GM11168 (cell line): ENCODE data around the gene ATG4D.
"Not testable (repeated sequence)": the region's sequence is repeated elsewhere in the genome, so short reads cannot be mapped to it uniquely, and the experiment has no call there.

Experiments
- in situ Hi-C: fragments of 300-500 bp; cut with MboI; formaldehyde crosslinking; loops from one replicate; pipeline ENCODE4 v1.12.0; 2022; ENCODE audit warnings: low sequenced_read_pairs; ENCODE audit not compliant: unreplicated experiment

The ATG4D gene

DNA sequence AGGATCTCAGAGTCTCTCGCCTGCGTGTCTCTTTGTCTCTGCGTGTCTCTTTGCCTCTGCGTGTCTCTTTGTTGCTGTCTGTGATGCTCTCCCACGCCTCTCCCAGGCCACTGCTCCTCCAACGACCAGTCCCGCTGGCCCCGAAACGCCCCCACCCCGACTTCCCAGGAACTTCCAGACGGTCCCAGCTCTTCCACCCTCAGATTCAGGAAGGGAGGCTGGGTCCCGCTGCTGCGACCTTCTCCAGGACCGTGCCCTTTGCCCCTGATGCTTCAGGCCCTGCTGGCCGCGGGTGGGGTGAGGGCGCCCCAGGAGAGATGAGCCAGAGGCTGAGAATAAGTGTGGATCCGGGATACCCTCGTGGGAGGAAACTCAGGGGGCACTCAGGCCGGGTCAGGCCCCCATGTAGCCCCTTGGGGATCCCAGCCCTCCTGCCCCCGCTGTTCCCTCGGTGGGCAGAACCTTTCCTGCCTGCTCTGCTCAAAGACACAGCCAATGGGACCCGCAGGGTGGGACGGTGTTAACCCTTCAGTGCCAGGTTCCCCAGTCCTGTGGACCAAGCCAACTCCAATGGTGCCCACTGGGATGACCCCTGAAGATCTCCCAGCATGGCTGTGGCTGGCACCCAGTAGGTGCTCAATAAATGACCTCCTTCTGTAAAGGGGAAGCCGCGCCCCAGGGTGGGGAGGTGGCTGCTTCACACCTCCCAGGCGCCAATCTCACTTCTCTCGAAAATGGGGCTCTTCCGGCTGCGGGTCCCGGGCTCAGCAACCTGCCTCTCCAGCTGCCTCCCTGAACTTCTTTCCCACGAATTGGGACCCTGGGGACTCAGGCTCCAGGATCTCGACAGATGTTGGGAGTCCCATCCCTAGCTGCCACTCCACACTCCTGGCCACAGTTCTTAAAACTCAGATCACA lies 25.0 kb upstream of the ATG4D start:
- in situ Hi-C loops = no loop called here

DNA sequence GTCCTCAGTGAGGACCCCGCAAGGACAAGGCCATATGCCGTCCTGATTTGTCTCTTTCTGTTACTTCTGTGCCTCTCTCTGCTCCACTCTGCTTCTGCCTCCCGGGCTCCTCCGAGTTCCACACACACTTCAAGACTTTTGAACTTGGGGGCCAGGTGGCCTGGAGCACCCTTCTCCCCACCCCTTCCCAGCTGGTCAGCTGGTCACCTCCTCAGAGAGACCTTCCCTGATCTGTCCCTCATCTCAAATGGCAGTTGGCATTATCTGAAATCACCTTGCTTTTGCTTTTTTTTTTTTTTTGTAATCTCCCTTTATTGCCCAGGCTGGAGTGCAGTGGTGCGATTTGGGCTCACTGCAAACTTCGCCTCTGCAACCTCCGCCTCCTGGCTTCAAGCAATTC lies 24.3 kb upstream of the ATG4D start:
- in situ Hi-C loops = no loop called here

DNA sequence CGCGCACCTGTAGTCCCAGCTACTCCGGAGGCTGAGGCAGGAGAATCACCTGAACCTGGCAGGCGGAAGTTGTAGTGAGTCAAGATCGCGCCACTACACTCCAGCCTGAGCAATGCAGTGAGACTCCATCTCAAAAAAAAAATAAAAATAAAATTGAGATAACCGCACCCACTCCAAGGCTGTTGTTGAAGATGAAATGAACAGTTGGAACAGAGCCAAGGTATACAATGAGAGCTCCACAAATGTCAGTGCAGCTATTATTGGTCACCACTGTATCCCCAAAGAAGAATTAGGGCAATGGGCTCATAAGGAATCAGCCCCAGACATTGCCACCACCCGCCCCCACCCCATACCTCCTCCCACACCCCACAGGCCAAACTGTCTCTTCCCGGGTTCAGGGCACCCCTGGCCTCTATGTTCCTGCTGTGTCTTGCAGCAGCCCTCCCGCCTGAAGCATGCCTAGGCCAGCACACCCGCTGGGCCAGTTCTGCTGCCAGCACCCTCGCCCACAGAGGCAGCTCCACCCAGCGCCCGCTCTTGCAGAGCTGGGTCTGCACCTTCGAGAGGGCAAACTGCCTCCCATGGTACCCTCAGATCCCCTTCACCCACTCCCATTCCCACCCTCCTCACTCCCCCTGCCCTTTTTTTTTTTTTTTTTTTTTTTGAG lies 22.9 kb upstream of the ATG4D start:
- in situ Hi-C loops = no loop called here

DNA sequence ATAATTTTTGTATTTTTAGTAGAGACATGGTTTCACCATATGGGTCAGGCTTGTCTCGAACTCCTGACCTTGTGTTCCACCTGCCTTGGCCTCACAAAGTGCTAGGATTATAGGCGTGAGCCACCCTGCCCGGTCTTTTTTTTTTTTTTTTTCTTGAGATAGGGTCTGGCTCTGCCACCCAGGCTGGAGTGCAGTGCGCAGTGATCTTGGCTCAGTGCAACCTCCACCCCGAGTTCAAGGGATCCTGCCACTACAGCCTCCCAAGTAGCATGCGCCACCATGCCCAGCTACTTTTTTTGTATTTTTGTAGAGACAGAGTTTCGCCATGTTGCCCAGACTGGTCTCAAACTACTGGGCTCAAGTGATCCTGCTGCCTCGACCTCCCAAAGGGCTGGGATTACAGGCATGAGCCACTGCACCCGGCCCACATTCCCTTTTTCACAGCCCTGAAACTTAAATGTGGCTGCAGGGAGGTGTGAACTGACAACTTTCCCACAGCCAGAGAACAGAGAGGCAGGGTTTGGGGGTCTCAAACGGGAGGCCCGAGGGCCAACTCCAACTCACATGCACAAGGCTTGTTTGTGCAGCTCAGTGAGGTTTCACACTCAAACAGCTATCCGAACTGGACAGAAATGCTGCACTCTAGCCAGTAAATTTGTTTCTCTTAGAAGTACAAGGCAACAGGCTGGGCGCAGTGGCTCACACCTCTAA lies 22.1 kb upstream of the ATG4D start:
- in situ Hi-C loops = no loop called here

DNA sequence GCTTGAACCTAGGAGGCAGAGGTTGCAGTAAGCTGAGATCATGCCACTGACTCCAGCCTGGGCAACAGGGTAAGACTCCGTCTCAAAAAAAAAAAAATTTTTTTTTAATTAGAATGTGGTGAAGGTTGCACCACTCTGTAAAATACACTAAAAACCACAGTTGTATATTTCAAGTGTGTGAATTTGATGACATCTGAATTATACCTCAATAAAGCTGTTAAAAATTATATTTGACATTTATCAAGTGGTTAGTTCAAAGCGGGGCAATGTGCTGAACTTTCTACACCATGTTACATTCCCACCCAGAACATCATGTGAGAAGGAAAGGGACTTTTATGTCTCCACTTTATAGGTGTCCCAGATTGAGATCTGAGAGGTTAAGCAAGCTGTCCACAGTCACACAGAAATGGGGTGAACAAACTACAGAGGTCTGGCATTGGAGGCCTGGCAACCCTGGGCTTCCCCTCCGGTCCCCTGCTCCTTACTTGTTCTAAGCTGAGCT lies 20.5 kb upstream of the ATG4D start:
- in situ Hi-C loops = no loop called here

DNA sequence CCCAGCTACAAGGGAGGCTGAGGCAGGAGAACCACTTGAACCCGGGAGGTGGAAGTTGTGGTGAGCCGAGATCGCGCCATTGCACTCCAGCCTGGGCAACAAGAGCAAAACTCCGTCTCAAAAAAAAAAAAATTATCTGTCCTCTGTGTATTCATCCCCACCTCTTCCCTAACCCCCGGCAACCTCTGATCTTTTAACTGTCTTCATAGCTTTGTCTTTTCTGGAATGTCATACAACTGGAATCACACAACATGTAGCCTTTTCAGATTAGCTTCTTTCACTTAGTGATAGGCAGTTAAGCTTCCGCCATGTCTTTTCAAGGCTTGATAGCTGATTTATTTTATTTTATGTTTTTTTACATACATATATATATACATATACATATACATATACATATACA lies 18.1 kb upstream of the ATG4D start:
- in situ Hi-C loops = no loop called here

DNA sequence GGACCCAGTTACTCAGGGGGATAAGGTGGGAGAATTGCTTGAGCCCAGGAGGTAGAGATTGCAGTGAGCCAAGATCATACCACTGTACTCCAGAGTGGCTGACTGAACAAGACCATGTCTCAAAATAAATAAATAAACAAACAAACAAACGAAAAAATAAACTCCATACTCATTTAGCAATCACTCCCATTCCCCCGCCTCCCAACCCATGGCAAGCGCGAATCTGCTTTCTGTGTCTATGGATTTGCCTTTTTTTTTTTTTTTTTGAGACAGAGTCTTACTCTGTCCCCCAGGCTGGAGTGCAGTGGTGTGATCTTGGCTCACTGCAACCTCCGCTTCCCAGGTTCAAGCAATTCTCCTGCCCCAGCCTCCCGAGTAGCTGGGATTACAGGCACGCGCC lies 16.8 kb upstream of the ATG4D start:
- in situ Hi-C loops = not testable (repeated sequence)

DNA sequence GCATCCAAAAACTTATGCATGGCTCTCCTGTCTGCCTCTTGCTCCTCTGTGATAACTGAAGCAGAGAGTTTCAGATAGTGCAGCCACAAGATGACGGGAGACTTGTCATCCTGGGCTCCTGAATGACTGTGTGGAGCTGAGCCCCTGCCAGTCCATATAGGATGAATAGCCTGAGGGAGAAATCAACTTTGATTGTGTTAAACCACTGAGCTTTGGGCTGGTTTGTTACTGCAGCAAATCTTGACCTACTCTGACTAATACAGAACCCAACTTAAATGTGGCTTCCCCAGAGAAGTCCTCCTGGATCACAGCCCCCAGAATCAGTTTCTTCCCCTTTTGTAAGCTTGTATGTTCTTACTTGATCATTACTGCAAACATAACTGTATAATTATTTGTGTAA lies 11.2 kb upstream of the ATG4D start:
- in situ Hi-C loops = no loop called here

DNA sequence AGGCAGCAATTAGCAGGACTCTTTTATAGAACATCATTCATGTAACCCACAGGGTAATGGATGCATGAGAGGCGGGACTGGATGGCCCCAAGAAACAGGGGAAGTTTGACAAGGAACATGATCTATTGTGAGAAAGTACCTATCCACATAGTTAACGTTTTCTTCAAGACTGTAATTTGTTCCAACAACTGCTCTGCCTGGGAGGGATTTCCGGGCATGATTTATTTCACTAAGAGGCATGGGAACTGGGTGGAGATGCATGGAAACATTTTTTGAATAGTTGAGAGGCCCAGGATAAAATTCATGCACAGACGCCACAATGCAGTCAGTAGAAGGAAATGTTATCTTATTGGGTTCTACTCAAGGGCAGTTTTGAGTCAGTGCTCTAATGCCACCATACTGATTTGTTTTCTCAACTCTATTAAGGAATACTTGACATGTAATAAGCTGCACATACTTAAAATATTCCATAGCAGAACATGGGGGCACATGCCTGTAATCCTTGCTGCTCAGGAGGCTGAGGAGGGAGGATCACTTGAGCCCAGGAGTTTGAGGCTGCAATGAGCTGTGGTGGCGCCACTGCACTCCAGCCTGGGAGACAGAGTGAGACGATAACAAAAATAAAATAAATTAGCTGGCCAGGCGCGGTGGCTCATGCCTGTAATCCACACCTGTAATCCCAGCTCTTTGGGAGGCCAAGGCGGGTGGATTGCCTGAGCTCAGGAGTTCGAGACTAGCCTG lies 9.9 kb upstream of the ATG4D start:
- in situ Hi-C loops = no loop called here

DNA sequence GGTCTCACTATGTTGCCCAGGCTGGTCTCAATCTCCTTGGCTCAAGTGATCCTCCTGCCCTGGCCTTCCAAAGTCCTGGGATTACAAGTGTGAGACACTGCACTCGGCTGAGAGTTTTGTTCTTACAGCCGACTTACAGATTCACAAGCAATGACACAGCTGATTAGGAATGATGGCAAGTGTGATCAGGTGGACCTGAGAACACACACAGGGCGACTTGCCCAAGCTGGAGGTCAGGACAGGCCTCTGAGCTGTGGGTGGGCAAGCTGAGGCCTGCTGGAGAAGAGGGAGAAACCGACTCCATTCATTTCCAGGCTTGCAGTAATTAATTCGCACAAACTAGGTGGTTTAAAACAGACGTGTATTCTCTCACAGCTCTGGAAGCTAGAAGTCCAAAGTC lies 8.1 kb upstream of the ATG4D start:
- in situ Hi-C loops = no loop called here

DNA sequence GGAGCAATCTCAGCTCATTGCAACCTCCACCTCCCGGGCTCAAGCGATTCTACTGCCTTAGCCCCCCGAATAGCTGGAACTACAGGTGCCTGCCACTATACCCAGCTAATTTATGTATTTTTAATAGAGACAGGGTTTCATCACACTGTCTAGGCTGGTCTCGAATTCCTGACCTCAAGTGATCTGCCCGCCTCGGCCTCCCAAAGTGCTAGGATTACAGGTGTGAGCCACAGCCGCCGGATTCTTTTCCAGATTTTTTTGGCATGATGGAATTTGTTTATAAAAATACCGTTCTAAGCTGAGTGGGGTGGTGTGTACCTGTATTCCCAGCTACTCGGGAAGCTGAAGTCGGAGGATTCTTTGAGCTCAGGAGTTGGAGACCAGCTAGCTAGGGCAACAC lies 6.0 kb upstream of the ATG4D start:
- in situ Hi-C loops = no loop called here

DNA sequence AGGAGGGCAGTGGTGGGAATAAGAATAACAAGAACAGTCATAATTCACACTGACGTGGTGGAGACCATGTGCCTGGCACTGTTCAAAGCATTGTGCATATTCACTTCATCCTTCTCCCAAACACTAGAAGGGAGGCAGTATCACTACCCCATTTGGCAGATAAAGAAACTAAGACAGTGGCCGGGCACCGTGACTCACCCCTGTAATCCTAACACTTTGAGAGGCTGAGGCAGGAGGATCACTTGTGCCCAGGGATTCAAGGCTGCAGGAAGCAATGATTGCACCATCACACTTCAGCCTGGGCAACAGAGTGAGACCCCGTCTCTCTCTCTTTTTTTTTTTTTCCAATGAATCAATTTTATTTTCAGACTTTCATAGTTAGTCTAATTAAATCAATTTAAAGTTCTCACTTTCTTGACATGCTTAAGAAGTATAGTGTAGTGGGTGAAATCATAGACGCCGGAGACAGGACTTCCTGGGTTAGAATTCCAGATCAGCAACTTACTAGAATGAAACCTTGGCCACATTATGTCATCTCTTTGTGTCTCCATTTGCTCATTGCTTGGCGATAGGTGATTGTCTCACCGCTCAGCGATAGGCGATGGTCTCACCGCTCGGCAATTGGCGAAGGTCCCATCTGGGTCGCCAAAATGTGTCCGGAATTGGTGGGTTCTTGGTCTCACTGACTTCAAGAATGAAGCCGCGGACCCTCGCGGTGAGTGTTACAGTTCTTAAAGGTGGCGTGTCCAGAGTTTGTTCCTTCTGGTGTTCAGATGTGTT lies 5.3 kb upstream of the ATG4D start:
- in situ Hi-C loops = no loop called here

DNA sequence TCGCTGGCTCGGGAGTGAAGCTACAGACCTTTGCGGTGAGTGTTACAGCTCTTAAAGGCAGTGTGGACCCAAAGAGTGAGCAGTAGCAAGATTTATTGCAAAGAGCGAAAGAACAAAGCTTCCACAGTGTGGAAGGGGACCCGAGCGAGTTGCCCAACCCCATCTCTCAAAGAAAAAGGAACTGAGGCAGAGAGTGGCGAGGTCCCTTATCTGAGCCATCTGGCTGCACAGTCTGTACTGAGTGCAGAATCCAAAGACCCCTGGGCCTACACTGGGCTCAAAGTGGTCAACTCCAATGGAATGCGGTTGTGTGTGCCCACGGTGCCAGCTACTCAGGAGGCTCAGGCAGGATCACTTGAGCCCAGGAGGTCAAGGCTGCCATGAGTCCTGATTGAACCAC lies 4.7 kb upstream of the ATG4D start:
- in situ Hi-C loops = not testable (repeated sequence)

DNA sequence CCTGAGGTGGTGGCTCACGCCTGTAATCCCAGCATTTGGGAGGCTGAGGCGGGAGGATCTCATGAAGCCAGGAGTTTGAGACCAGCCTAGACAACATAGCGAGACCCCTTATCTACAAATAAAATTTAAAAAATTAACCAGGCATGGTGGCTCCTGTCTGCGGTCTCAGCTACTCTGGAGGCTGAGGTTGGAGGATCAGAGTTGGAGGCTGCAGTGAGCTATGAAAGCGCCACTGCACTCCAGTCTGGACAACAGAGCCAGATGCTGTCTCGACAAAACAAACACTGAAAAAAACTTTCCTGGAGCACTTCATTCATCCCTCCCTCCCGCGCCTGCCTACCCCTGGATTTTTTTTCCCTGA lies 665 bp upstream of the ATG4D start:
- in situ Hi-C loops = no loop called here

DNA sequence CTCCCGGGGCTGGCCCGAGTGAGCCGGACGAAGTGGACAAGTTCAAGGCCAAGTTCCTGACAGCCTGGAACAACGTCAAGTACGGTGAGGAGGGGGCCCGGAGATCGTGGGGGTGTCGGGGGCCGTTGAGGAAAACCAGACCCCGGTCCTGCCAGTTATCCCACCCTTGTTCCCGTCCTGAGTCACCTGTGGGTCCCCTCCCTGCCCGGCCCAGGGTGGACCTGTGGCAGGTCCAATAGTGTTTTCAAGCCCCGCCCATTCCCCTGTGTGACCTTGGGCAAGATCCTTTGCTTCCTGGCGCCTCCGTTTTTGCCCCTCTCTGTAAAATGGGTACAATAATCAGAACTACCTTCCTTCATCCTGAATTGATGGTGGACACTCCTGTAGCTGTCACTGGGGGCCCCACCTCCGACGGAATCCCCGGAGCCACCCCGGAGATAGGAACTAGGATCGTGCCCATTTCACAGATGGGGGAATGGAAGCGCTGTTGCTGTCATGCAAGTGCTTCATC lies 593 bp downstream of the ATG4D start:
- in situ Hi-C loops = no loop called here

DNA sequence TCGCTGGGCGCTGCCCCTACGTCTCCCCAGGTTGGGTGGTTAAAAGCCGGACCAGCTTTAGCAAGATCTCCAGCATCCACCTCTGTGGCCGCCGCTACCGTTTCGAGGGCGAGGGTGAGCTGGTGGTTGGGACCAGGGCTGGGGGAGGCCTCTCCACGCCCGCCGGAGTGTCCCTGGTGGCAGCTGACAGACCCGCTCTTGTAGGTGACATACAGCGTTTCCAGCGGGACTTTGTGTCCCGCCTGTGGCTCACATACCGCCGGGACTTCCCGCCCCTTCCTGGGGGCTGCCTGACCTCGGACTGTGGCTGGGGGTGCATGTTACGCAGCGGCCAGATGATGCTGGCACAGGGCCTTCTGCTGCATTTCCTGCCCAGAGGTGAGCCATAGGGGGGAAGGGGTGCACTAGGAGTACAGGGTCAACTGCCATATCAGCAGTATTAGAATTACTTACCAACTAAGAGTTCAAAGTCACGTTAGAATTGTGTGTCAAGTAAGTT lies 1.1 kb downstream of the ATG4D start:
- in situ Hi-C loops = no loop called here

DNA sequence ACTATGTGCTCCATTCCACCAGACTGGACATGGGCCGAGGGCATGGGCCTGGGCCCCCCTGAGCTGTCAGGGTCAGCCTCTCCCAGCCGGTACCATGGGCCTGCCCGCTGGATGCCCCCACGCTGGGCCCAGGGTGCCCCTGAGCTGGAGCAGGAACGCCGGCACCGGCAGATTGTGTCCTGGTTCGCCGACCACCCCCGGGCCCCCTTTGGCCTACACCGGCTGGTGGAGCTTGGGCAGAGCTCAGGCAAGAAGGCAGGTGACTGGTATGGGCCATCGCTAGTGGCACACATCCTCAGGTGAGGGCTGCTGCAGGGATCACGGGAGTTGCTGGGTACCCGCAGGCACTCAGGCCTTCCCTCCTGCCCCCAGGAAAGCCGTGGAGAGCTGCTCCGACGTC lies 3.1 kb downstream of the ATG4D start:
- in situ Hi-C loops = no loop called here

DNA sequence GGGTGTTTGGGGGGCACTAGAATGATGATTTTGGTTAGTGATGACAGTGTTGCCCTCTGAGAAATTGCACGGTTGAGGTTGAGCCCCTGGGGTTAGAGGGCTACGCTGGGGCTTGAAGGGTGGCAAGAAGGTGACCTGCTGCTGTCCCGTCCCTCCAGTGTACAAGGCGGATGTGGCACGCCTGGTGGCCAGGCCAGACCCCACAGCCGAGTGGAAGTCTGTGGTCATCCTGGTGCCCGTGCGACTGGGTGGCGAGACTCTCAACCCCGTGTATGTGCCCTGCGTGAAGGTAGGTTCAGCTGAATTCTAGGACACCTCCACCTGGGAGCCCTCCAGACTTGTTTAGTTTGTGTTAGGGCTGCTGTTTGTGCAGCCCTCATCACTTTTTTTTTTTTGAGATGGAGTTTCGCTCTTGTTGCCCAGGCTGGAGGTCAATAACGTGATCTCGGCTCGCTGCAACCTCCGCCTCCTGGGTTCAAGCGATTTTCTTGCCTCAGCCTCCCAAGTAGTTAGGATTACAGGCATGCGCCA lies 5.1 kb downstream of the ATG4D start:
- in situ Hi-C loops = no loop called here

DNA sequence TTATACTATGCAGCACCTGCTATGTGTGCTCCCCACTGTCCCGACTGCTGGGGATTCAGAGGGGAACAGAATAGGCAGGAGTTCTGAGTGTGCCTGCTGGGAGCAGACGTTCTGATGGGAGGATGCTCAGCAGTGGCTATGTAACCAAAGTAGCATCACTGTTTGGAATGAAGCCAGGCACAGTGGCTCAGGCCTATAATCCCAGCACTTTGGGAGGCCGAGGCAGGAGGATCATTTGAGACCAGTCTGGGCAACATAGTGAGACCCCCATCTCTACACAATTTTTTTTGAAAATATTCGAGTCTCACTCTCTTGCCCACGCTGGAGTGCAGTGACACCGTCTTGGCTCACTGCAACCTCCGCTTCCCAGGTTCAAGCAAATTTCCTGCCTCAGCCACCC lies 6.0 kb downstream of the ATG4D start:
- in situ Hi-C loops = no loop called here
